RPMI7951 (cell line): ENCODE results near the gene LIFR. TPM values are rescaled to one million over a fixed set of nuclear protein-coding genes. Genes with fewer than 3 reads are reported as not detected.
A peak's percentile ranks its signal among the peaks of the same experiment; 100 is the strongest.
"Not testable (repeated sequence)": the region's sequence is repeated elsewhere in the genome, so short reads cannot be mapped to it uniquely, and the experiment has no call there.

Experiments used
- DNase-seq: peaks from one replicate; pipeline ENCODE4 v3.0.0-alpha.2; 2012; ENCODE audit warnings: low read depth
- total RNA-seq: library from RNA; depleted of rRNA; stranded (reverse); fragments of >200 nt; shearing (Covaris generic); gene quantifications from 2 replicates; pipeline ENCODE4 v1.2.3, GENCODE V29; 2014

Gene LIFR
- total RNA-seq, 1 experiment from 2014 or later: 5.5 TPM

DNA sequence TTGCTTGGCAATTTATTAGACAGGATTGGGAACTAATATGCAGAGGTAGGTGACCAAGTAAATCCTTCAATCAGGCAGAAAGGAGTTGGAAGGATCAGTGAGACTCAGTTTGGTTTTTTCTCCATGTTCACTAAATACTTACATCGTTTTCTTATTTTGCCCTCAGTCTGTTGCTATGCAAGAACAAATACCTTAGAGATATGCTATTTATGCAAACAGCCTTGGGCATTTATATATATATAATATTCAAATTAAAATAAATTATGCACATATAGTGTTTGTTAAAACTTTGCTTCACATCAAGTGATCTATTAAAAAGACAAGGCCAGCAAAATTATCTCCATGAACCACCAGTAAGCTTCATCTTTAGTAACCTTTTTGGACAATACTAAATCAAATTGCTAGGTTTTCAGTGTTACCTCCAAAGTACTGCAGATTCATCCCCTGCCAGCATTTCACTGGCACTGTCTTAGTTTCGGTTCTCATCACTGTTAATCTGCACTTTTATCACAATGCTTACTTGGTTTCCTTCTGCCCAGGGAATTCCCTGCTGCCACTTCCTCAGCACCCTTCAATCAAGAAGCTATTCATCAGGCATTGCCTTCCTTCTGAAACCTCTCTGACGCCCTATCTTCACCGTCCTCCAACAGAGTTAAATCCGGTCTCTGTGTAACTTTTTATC lies 26.0 kb upstream of the LIFR start:
- DNase-seq: no peak

DNA sequence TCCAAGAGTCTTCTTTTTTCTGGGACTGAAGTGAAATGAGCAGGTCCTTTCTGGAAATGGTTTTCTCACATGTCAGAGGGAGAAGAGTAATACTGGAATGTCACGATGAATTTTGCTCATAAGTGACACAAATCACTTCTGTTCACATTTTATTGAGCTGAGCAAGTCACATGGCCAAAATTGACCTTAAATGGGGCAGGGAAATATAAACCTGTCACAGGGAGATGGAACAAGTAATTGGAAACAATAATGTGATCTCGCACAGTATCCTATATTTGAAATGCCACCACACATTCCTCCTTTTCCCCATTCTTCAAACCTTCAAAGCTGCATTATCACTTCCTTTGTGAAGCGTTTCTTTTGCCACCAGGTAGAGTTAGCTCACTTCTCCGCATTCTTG lies 25.2 kb upstream of the LIFR start:
- DNase-seq: no peak

DNA sequence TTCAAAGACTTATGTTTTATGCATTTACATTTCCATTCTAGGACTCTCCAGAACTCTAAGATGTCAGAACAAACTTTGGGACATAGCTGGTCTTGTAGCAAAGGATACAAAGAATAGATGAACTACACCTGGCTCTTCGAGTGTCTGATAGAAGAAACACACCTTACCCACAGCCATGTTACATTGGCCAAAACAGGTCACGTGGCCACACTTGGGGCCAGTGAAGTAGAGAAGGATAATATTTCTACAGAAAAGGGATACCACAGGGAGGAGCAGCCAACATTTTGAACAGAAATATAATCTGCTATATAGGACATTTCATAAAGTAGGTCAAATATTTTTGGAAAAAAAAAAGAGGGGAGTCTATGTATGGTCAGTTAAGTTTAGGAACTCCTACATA lies 22.7 kb upstream of the LIFR start:
- no peak for DNase-seq

DNA sequence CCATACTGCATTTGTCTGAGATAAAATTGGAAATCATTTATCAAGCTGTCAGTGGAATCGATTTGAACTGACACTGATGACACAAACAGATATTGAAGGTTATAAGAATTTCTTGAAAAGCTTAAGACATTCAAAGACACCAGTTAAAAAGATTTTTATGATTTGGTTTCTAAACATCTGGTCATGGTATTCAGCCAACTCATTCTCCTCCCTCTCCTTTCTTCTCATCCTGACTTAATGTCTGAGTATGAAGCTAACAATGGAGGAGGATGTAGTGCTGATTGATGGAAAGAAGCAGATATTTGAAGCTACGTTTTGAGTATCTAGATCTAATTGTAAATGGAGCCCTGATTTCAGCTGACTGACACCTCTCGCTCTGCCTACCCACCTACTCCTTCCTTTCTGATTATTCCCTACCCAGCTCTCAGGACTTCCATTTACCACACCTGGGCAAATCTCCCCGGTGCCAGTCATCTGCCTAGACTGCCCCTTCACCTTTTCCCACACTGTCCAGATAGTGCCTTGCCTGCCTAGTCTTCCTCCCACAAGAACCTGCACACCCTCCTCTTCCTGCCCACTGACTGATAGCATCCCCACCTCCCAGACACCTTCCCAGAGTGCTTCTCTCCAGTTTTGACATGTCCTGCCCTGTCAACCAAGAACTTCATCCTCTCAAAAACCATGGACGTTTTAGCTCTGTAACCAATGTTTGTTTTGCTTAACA lies 20.7 kb upstream of the LIFR start:
- no peak for DNase-seq

DNA sequence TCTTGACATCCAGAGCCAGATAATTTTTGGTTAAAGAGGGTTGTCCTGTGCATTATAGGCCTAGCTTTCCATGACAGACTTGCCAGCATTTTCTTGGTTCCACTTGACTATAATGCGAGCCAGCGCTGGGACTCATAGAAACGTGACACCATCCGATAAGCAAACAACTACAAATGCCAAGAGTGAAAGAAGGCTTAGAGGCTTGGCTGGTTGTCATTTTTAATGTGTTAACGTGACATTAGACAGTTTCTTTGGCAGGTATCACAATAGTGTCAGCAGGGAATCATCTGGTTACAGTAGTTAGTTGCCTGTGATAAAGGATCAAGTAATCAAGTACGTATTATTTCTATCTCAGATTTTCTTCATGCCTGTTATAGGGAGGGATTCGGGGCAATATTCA lies 20.0 kb upstream of the LIFR start:
- DNase-seq: no peak

DNA sequence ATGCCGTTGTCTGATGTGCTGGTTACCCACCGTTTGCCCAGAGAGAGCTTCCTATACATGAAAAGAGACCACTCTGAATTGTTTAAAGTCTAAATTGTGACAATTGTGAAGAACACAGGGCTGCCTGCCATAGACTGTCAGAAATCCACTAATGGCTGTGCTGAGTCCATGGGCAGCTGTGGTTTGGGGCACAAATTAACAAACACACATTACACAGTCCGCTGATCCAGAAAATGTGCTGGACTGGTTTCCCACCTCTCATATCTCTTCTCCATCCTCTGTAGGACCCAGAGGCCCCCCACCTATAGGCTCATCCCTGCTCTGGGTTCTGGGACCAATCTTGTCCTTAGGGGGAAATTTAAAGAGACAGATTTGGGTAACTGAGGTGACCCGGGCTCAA lies 19.0 kb upstream of the LIFR start:
- no peak for DNase-seq

DNA sequence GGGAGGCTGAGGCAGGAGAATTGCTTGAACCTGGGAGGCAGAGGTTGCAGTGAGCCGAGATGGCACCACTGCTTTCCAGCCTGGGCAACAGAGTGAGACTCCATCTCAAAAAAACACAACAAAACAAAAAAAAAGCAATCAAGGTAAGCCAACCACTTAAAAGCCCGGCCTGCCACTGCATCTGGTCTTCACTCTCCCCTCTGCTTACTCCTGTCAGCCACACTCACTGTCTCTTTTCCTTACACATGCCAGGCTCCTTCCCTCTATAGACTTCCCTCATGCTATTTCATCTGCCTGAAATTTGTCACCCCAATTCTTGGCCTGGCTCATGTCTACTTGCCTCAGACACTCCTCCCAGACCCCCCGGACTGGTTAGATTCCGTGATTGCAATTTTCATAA lies 17.6 kb upstream of the LIFR start:
- DNase-seq: no peak

DNA sequence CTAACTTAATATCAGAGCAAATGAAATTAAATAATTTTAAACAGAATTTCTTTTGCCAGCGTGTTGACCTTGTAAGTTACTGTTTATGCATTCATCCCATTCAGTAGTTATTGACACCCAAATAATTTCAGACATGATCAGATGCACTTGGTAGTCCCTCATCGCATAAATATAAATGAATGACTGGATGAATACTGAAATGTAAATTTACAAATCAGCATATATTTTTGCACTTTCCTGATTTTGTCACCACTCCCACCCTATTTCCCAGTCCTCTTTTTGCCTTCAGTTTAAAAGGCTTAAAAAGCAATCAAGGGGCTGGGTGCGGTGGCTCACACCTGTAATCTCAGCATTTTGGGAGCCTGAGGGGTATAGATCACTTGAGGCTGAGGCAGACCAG lies 17.1 kb upstream of the LIFR start:
- no peak for DNase-seq

DNA sequence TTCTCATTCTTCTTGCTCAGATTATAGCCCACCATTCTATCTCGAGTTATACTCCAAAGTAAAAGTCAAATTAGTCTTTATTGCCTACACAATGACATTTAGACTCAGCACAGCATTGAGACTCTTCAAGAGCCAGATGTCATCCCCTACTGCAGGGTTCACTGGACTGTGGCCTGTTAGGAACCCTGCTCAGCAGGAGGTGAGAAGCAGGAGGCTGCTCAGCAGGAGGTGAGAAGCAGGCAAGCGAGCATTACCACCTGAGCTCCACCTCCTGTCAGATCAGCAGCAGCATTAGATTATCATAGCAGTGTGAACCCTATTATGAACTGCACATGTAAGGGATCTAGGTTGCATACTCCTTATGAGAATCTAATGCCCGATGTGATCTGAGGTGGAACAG lies 12.7 kb upstream of the LIFR start:
- DNase-seq: no peak

DNA sequence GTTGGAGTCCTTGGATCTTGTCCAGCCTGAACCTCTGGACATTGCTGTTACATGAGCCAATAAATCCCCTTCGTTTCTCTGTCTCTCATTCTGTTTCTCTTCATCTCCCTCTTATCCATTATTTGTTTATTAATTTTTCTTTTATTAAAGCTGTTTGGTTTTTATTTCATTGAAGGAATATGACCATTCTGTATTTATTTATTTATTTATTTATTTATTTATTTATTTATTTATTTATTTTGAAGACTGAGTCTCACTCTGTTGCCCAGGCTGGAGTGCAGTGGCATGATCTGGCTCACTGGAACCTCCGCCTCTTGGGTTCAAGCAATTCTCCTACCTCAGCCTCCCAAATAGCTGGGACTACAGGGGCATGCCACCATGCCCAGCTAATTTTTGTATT lies 10.9 kb upstream of the LIFR start:
- DNase-seq: not testable (repeated sequence)

DNA sequence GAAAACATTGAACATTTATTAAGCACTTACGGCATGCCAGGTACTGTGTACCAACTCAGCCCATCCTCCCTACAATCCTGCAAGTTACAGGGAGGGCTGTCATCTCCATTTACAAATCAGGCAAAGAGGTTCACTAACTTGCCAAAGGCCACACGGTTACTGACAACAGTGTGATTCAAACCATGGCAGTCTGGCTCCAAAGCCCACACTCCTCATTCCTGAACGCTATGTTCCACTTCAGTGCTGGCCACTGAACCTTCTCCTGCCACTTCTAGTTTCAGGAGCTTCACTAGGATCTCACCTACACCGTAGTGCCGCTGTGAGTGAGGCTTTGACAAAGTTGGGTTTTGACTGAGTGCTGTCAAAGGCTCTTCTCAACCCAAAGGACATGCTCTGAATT lies 7.2 kb upstream of the LIFR start:
- no peak for DNase-seq

DNA sequence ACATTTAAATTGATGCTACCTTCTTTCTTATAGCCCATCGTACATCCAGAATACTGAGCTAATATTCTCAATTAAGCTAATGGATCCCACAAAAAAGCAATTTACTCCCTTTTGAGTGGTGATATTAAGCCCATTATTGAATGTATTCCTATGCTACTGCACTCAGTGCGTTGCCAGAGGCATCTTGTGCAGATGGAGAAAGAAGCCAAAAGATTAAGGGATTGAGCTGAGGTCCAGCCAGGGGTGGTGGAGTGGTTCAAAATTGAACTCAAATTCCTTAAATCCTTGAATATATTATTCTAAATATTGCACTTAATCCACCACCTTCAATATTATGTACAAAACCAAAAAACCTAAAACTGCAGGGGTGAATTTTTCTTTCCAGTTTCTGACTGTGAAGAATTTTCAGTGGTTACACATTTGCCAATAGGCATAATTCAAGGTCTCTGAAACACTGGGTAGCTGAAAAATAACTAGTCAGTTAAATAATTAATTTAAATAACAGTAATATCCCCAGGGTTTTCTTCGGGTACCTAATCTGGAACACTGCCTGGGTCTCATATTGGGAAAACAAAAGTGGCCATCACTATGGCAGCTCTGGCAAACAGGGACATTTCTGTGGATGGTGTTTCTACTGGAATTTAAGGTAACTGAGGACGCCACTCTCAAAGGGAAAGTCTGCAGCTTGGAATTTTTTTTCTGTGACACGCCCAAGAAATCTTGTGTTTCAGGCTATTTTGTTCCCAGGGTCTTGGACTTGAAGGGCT lies 6.2 kb upstream of the LIFR start:
- DNase-seq: no peak

DNA sequence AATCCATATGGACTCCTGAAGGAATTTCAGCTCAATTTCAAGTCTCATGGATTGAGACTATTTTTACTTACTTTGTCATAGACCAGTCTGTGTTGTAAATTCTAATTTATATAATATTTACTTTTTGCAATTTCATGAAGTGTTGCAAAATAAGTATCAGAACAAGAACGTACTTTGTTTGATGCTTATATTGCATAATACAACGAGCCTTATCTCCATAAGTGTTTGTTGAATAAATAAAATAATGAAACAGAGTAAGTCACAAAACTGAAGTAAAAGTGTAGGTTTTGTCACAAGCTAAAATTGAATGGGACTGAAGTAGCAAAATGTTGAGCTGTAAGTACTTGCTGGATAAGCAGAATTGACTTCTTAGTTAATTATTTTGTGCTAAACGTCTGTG lies 3.0 kb upstream of the LIFR start:
- no peak for DNase-seq

DNA sequence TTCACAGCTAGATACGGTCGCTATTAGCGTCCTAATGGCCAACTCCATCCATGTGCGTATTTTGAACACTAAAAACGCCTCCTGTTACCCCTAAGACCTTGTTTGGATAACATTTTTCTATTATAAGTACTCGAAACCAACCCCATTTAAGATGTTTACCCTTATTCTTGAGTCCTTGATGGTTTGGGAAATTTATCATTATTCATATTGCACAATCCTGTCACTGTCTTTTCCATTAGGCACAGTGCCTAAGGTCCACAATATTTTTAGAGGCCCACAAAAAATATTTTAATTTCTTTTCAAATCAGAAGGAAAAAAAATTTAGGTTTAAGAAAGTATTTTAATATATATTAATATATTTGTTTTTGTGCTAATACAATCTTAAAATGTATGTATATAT lies 1.3 kb upstream of the LIFR start:
- DNase-seq: no peak

DNA sequence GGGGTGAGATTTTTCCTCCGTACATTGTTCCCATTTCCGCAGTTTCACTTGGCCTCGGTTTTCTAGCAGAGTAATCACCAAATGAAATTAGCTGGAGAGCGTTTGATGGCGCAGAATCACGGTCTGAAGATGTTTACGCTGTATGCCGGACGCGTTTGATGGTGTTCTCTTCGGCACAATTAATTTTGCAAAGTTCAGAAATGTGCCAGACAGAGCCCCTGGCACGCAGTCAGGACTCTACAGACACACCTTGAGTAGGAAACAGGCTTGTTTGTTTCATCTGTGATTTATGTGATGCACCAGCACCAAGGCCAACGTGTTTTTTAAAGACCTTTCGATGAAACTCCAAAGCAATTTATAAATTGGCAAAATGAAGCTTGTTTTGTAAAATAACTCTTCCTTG lies 863 bp upstream of the LIFR start:
- no peak for DNase-seq

DNA sequence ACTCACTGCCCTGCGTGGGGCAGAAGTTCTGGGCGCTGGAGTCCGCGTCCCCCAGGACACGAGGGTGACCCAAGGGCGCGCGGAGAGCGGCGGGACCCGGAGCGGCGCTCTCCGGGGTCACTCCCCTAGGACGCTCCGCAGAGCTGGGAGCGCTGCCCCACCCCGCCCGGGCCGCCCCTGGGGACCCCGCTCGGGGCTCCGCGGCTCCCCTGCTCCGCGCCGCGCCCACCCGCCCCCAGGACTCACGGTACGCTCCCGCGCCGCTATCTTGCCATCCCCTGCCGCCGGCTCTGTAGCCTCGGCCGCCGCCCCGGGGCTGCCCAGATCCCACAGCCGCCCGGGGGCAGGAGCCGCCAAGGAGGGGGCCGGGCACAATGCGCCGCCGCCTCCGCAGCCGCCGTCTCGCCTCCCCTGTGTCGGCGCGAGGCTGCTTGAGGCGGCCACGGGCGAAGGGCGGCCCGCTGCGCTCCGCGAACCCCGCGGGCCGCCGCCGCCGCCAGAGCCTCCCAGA lies 303 bp downstream of the LIFR start:
- DNase-seq: no peak

DNA sequence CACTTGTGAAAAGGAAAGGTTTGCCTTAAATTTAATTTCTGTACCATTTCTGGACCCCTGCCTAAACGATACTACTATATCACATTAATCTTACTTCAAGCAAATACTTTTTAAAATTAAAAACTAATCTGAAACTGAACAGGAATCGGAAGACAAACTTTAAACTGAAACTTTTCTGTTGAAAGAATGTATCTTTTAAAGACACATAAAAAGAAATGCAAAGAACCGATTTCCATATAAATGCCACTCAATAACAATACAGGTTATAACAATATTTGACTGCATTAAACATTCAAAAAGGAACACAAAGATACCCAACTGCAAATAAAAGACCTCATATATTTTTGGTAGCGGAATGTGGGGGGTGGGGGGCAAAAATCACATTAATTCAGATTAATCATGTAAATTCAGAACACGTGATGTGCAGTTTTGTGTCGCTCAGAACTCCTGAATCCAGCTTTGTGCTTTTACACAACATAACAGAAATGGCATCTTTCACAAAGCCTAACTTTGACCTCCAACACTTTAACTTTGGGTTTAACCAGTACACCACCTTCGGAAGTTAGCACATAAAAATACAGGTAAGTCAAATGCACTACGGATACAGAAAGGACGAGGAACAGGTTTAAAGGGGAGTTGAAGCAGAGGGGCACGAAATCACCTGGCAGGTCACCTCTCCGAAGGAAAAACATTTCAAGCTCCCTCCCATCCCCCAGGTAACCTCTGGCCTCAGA lies 925 bp downstream of the LIFR start:
- DNase-seq: no peak

DNA sequence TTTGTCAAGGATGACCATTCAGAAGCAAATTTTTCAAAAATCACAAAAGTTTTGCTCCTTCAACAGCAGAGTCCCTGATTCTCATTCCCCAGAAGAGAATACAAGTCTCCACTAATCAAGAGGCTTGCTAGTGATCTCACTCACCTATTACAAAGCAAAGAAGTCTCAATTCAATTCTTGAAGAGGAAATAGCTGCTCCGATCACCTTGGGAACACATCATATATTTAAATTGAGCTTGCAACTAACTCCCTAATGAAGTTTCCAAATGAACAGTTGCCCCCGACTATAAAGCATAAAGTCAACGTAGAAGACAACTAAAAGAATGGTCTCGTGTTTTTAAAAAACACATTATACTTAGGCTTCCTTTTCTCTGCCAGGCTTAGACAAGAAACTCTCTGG lies 1.6 kb downstream of the LIFR start:
- DNase-seq: no peak

DNA sequence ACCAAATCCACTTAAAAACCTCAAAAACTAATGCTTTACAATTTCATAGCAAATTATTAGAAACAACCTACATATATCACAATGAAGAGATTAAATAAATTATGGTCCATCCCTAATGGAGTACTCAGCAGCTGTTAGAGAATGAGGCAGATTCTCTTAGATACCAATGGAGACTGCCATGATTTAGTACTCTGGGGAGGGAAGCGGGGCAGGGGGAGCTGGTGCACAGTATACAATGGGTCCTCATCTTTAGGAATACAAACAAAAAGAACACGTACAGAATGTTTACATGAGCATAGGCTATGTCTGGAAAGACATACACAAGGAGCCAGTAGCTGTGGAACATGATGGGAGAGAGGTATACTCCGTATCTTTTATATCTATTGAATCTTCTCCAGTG lies 2.0 kb downstream of the LIFR start:
- no peak for DNase-seq

DNA sequence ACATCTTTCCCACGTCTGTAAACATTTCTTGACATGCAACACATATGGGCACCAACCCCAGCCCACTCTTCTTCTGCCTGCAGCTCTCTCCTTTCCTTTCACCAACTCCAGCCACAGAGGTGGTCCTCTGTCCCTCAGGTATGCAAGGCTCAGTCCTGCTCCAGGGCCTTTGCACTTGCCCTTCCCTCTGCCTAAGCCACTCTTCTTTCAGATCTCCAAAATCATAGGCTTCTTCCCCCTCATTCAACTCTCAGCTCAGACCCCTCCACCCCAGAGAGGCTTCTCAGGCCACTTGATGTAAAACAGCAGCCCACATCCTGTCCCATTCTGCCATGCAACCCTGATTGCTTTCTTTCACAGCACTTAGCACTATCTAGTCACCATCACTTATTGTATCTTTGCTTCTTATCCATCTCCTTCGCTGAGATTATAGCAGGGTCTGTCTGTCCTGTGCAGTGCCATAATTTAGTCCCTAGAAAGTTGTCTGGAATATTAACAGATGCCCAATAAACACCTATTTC lies 3.4 kb downstream of the LIFR start:
- DNase-seq: no peak

DNA sequence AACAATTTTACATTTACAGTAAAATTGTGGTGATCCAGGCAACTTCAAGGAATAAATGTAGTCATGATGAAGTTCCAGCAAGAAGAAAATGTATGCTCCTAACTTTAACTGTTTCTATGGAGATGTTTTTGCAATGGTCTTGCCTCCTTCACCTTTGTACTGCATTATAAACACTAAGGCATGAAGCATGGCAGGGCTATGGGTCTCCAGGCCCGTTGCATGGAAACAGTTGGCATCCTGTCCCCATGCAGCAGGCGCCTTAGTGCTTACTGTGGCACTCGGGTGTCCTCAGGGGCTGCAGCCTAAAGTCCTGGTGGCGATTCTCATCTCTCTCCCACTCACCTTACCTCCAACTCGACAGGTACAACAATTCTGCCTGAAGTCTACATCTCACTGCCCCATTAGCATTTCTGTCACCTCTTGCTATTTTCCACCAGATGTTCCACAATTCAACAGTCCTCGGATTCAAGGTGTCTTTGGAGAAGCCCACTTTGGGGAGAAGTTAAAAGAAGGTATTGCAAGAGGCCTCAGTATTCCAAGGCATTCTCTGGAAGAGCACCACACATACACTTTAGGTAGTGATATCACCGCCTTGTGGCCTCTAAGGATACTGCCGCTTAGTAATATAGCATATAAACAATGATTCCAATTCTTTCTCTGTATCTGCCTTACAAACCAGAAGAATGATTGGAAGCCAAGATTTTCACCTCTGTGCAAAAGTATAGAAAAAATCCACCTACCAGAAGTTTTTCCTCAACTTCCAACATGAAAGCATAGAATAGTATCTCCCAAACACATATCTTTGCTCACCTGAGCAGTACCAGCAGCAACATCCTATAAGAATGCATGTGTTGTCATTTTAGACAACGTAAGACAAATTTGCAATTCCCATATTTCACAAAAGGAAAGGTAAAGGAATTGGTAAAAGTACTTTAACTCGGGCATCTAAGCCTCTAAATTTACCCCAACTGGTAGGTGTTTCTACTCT lies 5.1 kb downstream of the LIFR start:
- peak; percentile 45 for DNase-seq
